ENCODE data around the gene PODNL1.

The PODNL1 gene

GRCh38 chr19:13982773-13983172, 44.6 kb upstream of the PODNL1 start:
- H2BK12ac ChIP-seq (ENCODE audit: low read length): no peak overlapping the region
- H2BK5ac ChIP-seq (ENCODE audit: low read length): no peak overlapping the region
- H4K8ac ChIP-seq (ENCODE audit: low read depth, low read length): no peak overlapping the region
- peaks cover 13 to 20% of the 10 kb centered on the region in 2 donors for H3K36me3 ChIP-seq (replicated peaks in 1 of 2; ENCODE audit: control insufficient read depth in 2 of 2, insufficient read depth in 2 of 2, low read length in 2 of 2)
- H2AFZ ChIP-seq (ENCODE audit: low read length): no peak overlapping the region
- H3K14ac ChIP-seq (ENCODE audit: low read length): no peak overlapping the region
- H3K27me3 ChIP-seq (ENCODE audit: control insufficient read depth in 3 of 3, insufficient read depth in 3 of 3, low read depth in 1 of 3, low read length in 3 of 3): no peaks in the 10 kb centered on the region
- peak overlapping the region; percentile 3 for H2BK15ac ChIP-seq (ENCODE audit: low read length)
- H3K18ac ChIP-seq (ENCODE audit: low read length): no peak overlapping the region
- H3K4ac ChIP-seq (ENCODE audit: low read length): no peak overlapping the region
- H3K4me2 ChIP-seq (ENCODE audit: insufficient read depth, low read length, poor library complexity, severe bottlenecking): no peak overlapping the region
- peak overlapping the region in 1 of 2 donors; percentile 21 for H3K4me3 ChIP-seq (ENCODE audit: low read length in 2 of 2)
- peaks cover 11 to 18% of the 10 kb centered on the region in 2 donors for H3K4me1 ChIP-seq (ENCODE audit: control insufficient read depth in 2 of 2, insufficient read depth in 1 of 2, low read depth in 1 of 2, low read length in 2 of 2)
- H3K23ac ChIP-seq (ENCODE audit: low read depth, low read length, poor library complexity): no peak overlapping the region
- no peak overlapping the region for H3K27ac ChIP-seq (replicated peaks; ENCODE audit: low read length)
- H2BK120ac ChIP-seq (ENCODE audit: low read depth, low read length): no peak overlapping the region
- no peak overlapping the region for H3K9ac ChIP-seq (ENCODE audit: low read depth, low read length, poor library complexity)
- no CpG with 5 or more reads among the region's 9 CpGs for WGBS, 2 donors (ENCODE audit: extremely low coverage in 2 of 2, insufficient read length in 2 of 2, insufficient replicate concordance in 1 of 2)
- peaks cover 10% of the 10 kb centered on the region for H3K79me1 ChIP-seq (ENCODE audit: low read depth, low read length)
- H3K9me3 ChIP-seq (replicated peaks in 1 of 2; ENCODE audit: control insufficient read depth in 2 of 2, insufficient read depth in 1 of 2, low read depth in 1 of 2, low read length in 2 of 2): no peaks in the 10 kb centered on the region
- no peak overlapping the region for H4K91ac ChIP-seq (ENCODE audit: low read depth, low read length, poor library complexity)
- no peak overlapping the region for H2AK5ac ChIP-seq (ENCODE audit: low read depth, low read length)
- DNase-seq (ENCODE audit: low spot score): no peak

- Histone ChIP-seq H2AFZ (ENCODE audit: low read length) (no peak overlapping the region), H3K23ac (ENCODE audit: low read depth, low read length, poor library complexity) (peak overlapping the region; percentile 96), H4K8ac (ENCODE audit: low read depth, low read length) (no peak overlapping the region), H3K4me3 (ENCODE audit: low read length in 2 of 2) (no peak overlapping the region), H3K36me3 (replicated peaks in 1 of 2; ENCODE audit: control insufficient read depth in 2 of 2, insufficient read depth in 2 of 2, low read length in 2 of 2) (peaks cover 15 to 20% of the 10 kb centered on the region in 2 donors), H3K18ac (ENCODE audit: low read length) (peak overlapping the region; percentile 48), H2BK15ac (ENCODE audit: low read length) (no peak overlapping the region), H2BK12ac (ENCODE audit: low read length) (no peak overlapping the region), H3K79me1 (ENCODE audit: low read depth, low read length) (peaks cover 10% of the 10 kb centered on the region), H3K9ac (ENCODE audit: low read depth, low read length, poor library complexity) (peak overlapping the region; percentile 77), H3K4me2 (ENCODE audit: insufficient read depth, low read length, poor library complexity, severe bottlenecking) (no peak overlapping the region), H3K4me1 (ENCODE audit: control insufficient read depth in 2 of 2, insufficient read depth in 1 of 2, low read depth in 1 of 2, low read length in 2 of 2) (peaks cover 11 to 18% of the 10 kb centered on the region in 2 donors), H3K27me3 (ENCODE audit: control insufficient read depth in 3 of 3, insufficient read depth in 3 of 3, low read depth in 1 of 3, low read length in 3 of 3) (no peaks in the 10 kb centered on the region), H3K9me3 (replicated peaks in 1 of 2; ENCODE audit: control insufficient read depth in 2 of 2, insufficient read depth in 1 of 2, low read depth in 1 of 2, low read length in 2 of 2) (no peaks in the 10 kb centered on the region), H2AK5ac (ENCODE audit: low read depth, low read length) (no peak overlapping the region), H2BK5ac (ENCODE audit: low read length) (no peak overlapping the region), H3K4ac (ENCODE audit: low read length) (no peak overlapping the region), H4K91ac (ENCODE audit: low read depth, low read length, poor library complexity) (no peak overlapping the region), H3K14ac (ENCODE audit: low read length) (no peak overlapping the region), H2BK120ac (ENCODE audit: low read depth, low read length) (no peak overlapping the region), H3K27ac (replicated peaks; ENCODE audit: low read length) (no peak overlapping the region)
- WGBS, 2 donors (ENCODE audit: extremely low coverage in 2 of 2, insufficient read length in 2 of 2, insufficient replicate concordance in 1 of 2): no CpG with 5 or more reads among the region's 17 CpGs
- DNase-seq (ENCODE audit: low spot score): no peak
Observed at GRCh38 chr19:13981988-13982501, 43.8 kb upstream of the PODNL1 start.

GRCh38 chr19:13981467-13981866, 43.2 kb upstream of the PODNL1 start:
- Histone ChIP-seq H3K36me3 (replicated peaks in 1 of 2; ENCODE audit: control insufficient read depth in 2 of 2, insufficient read depth in 2 of 2, low read length in 2 of 2) (peaks cover 15 to 20% of the 10 kb centered on the region in 2 donors), H4K91ac (ENCODE audit: low read depth, low read length, poor library complexity) (no peak overlapping the region), H3K4ac (ENCODE audit: low read length) (no peak overlapping the region), H3K27ac (replicated peaks; ENCODE audit: low read length) (no peak overlapping the region), H3K9me3 (replicated peaks in 1 of 2; ENCODE audit: control insufficient read depth in 2 of 2, insufficient read depth in 1 of 2, low read depth in 1 of 2, low read length in 2 of 2) (no peaks in the 10 kb centered on the region), H4K8ac (ENCODE audit: low read depth, low read length) (no peak overlapping the region), H3K79me1 (ENCODE audit: low read depth, low read length) (peaks cover 10% of the 10 kb centered on the region), H3K4me3 (ENCODE audit: low read length in 2 of 2) (no peak overlapping the region), H3K4me1 (ENCODE audit: control insufficient read depth in 2 of 2, insufficient read depth in 1 of 2, low read depth in 1 of 2, low read length in 2 of 2) (peaks cover 10 to 18% of the 10 kb centered on the region in 2 donors), H3K14ac (ENCODE audit: low read length) (no peak overlapping the region), H2BK15ac (ENCODE audit: low read length) (no peak overlapping the region), H3K23ac (ENCODE audit: low read depth, low read length, poor library complexity) (no peak overlapping the region), H3K4me2 (ENCODE audit: insufficient read depth, low read length, poor library complexity, severe bottlenecking) (no peak overlapping the region), H2AFZ (ENCODE audit: low read length) (no peak overlapping the region), H2BK5ac (ENCODE audit: low read length) (no peak overlapping the region), H3K18ac (ENCODE audit: low read length) (no peak overlapping the region), H2BK12ac (ENCODE audit: low read length) (no peak overlapping the region), H2AK5ac (ENCODE audit: low read depth, low read length) (no peak overlapping the region), H2BK120ac (ENCODE audit: low read depth, low read length) (no peak overlapping the region), H3K9ac (ENCODE audit: low read depth, low read length, poor library complexity) (no peak overlapping the region), H3K27me3 (ENCODE audit: control insufficient read depth in 3 of 3, insufficient read depth in 3 of 3, low read depth in 1 of 3, low read length in 3 of 3) (no peaks in the 10 kb centered on the region)
- DNase-seq (ENCODE audit: low spot score): no peak
- WGBS, 2 donors (ENCODE audit: extremely low coverage in 2 of 2, insufficient read length in 2 of 2, insufficient replicate concordance in 1 of 2): no CpG with 5 or more reads among the region's 9 CpGs

GRCh38 chr19:13981021-13981420, 42.8 kb upstream of the PODNL1 start:
- no peaks in the 10 kb centered on the region for H3K9me3 ChIP-seq (replicated peaks in 1 of 2; ENCODE audit: control insufficient read depth in 2 of 2, insufficient read depth in 1 of 2, low read depth in 1 of 2, low read length in 2 of 2)
- no peak overlapping the region for H3K18ac ChIP-seq (ENCODE audit: low read length)
- H2BK12ac ChIP-seq (ENCODE audit: low read length): no peak overlapping the region
- WGBS, 2 donors (ENCODE audit: extremely low coverage in 2 of 2, insufficient read length in 2 of 2, insufficient replicate concordance in 1 of 2): no CpG with 5 or more reads among the region's 5 CpGs
- H2BK15ac ChIP-seq (ENCODE audit: low read length): no peak overlapping the region
- H3K79me1 ChIP-seq (ENCODE audit: low read depth, low read length): peaks cover 12% of the 10 kb centered on the region
- no peak overlapping the region for H2BK120ac ChIP-seq (ENCODE audit: low read depth, low read length)
- H2AK5ac ChIP-seq (ENCODE audit: low read depth, low read length): no peak overlapping the region
- H3K23ac ChIP-seq (ENCODE audit: low read depth, low read length, poor library complexity): peak overlapping the region; percentile 55
- H2AFZ ChIP-seq (ENCODE audit: low read length): no peak overlapping the region
- no peak for DNase-seq (ENCODE audit: low spot score)
- H3K4ac ChIP-seq (ENCODE audit: low read length): no peak overlapping the region
- H3K4me3 ChIP-seq (ENCODE audit: low read length in 2 of 2): no peak overlapping the region
- H3K14ac ChIP-seq (ENCODE audit: low read length): no peak overlapping the region
- no peak overlapping the region for H3K9ac ChIP-seq (ENCODE audit: low read depth, low read length, poor library complexity)
- H3K27ac ChIP-seq (replicated peaks; ENCODE audit: low read length): no peak overlapping the region
- H3K4me2 ChIP-seq (ENCODE audit: insufficient read depth, low read length, poor library complexity, severe bottlenecking): no peak overlapping the region
- H4K8ac ChIP-seq (ENCODE audit: low read depth, low read length): no peak overlapping the region
- peaks cover 17 to 20% of the 10 kb centered on the region in 2 donors for H3K36me3 ChIP-seq (replicated peaks in 1 of 2; ENCODE audit: control insufficient read depth in 2 of 2, insufficient read depth in 2 of 2, low read length in 2 of 2)
- H2BK5ac ChIP-seq (ENCODE audit: low read length): peak overlapping the region; percentile 24
- H3K4me1 ChIP-seq (ENCODE audit: control insufficient read depth in 2 of 2, insufficient read depth in 1 of 2, low read depth in 1 of 2, low read length in 2 of 2): peaks cover 6 to 14% of the 10 kb centered on the region in 2 donors
- H4K91ac ChIP-seq (ENCODE audit: low read depth, low read length, poor library complexity): no peak overlapping the region
- H3K27me3 ChIP-seq (ENCODE audit: control insufficient read depth in 3 of 3, insufficient read depth in 3 of 3, low read depth in 1 of 3, low read length in 3 of 3): no peaks in the 10 kb centered on the region
